ENCODE results near the gene KRTAP3-3. TPM values are rescaled to one million over a fixed set of nuclear protein-coding genes. Genes with fewer than 3 reads are reported as not detected.

Gene KRTAP3-3
- total RNA-seq, 2 donors from 2014 or later = not detected

GRCh38 chr17:41009301-41009760, 15.4 kb upstream of the KRTAP3-3 start:
- WGBS = 28% methylated on average over 4 of the region's 4 CpGs
- H3K27ac ChIP-seq = no peak overlapping the region
- no peaks in the 10 kb centered on the region for H3K4me1 ChIP-seq (replicated peaks)
- H3K27me3 ChIP-seq (replicated peaks; ENCODE audit: insufficient read depth) = no peaks in the 10 kb centered on the region
- H3K9me3 ChIP-seq = no peaks in the 10 kb centered on the region
- H3K36me3 ChIP-seq = no peaks in the 10 kb centered on the region
- intact Hi-C loops (cut with DNase I) = no loop called here
- TF ChIP-seq POLR2A (IDR thresholded peaks at IDR 0.05) (no peak), POLR2AphosphoS5 (IDR thresholded peaks at IDR 0.05) (peak; percentile 14)
- no peak overlapping the region for H3K4me3 ChIP-seq
- DNase-seq (ENCODE audit: low spot score) = no peak

GRCh38 chr17:41008811-41009210, 14.8 kb upstream of the KRTAP3-3 start, which contains the start of gene KRTAP3-1:
TSS of gene KRTAP3-1 (minus strand) at chr17:41009128. CDS start at chr17:41009074, 54 bp downstream.
- 73% methylated on average over 8 of the region's 8 CpGs for WGBS
- H3K4me1 ChIP-seq (replicated peaks) = no peaks in the 10 kb centered on the region
- intact Hi-C loops (cut with DNase I) = no loop called here
- no peaks in the 10 kb centered on the region for H3K27me3 ChIP-seq (replicated peaks; ENCODE audit: insufficient read depth)
- no peaks in the 10 kb centered on the region for H3K9me3 ChIP-seq
- no peak for TF ChIP-seq POLR2A (IDR thresholded peaks at IDR 0.05)
- TF ChIP-seq, protein P1, sequence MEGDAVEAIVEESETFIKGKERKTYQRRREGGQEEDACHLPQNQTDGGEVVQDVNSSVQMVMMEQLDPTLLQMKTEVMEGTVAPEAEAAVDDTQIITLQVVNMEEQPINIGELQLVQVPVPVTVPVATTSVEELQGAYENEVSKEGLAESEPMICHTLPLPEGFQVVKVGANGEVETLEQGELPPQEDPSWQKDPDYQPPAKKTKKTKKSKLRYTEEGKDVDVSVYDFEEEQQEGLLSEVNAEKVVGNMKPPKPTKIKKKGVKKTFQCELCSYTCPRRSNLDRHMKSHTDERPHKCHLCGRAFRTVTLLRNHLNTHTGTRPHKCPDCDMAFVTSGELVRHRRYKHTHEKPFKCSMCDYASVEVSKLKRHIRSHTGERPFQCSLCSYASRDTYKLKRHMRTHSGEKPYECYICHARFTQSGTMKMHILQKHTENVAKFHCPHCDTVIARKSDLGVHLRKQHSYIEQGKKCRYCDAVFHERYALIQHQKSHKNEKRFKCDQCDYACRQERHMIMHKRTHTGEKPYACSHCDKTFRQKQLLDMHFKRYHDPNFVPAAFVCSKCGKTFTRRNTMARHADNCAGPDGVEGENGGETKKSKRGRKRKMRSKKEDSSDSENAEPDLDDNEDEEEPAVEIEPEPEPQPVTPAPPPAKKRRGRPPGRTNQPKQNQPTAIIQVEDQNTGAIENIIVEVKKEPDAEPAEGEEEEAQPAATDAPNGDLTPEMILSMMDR (IDR thresholded peaks at IDR 0.05) = no peak
- no peak for TF ChIP-seq POLR2AphosphoS5 (IDR thresholded peaks at IDR 0.05)
- H3K4me3 ChIP-seq = no peak within 1 kb of the TSS
- H3K27ac ChIP-seq = no peak within 1 kb of the TSS
- DNase-seq (ENCODE audit: low spot score) = no peak
- no peaks in the 10 kb centered on the region for H3K36me3 ChIP-seq

- H3K36me3 ChIP-seq = no peaks in the 10 kb centered on the region
- H3K4me1 ChIP-seq (replicated peaks) = no peaks in the 10 kb centered on the region
- H3K27ac ChIP-seq = no peak overlapping the region
- intact Hi-C loops (cut with DNase I) = no loop called here
- TF ChIP-seq POLR2AphosphoS5 (IDR thresholded peaks at IDR 0.05) (no peak), POLR2A (IDR thresholded peaks at IDR 0.05) (no peak)
- TF ChIP-seq, protein P1 (IDR thresholded peaks at IDR 0.05) = no peak
- no peaks in the 10 kb centered on the region for H3K9me3 ChIP-seq
- no peak for DNase-seq (ENCODE audit: low spot score)
- no peaks in the 10 kb centered on the region for H3K27me3 ChIP-seq (replicated peaks; ENCODE audit: insufficient read depth)
- no peak overlapping the region for H3K4me3 ChIP-seq
- WGBS = 94% methylated on average over 3 of the region's 3 CpGs
These were observed 10.4 kb upstream of the KRTAP3-3 start for GRCh38 chr17:41004397-41004796.

DNA sequence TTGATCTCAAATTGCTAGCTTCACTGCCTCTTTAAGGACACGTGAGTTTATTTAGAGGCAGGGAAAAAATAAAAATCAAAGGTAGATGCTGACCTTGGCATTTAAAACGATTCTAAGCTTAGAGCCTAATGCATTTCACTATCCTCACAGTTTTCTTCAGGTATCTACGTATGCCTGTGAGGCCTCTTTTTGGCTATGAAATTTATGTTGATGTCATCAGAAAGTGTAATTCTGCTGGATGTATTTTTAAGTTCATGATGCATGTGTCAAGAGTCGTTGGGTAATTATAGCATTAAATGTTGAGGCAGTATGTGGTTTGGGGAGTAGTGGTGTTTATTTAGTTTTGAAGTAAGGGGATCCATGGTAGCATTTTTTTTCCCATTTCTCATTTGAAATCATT, 10.0 kb upstream of the KRTAP3-3 start:
- no peaks in the 10 kb centered on the region for H3K4me1 ChIP-seq (replicated peaks)
- WGBS = 62% methylated on average over 4 of the region's 4 CpGs
- no peaks in the 10 kb centered on the region for H3K9me3 ChIP-seq
- TF ChIP-seq, protein P1 (IDR thresholded peaks at IDR 0.05) = no peak
- TF ChIP-seq POLR2AphosphoS5 (IDR thresholded peaks at IDR 0.05) (no peak), POLR2A (IDR thresholded peaks at IDR 0.05) (no peak)
- no peaks in the 10 kb centered on the region for H3K36me3 ChIP-seq
- intact Hi-C loops (cut with DNase I) = no loop called here
- DNase-seq (ENCODE audit: low spot score) = no peak
- H3K4me3 ChIP-seq = no peak overlapping the region
- H3K27ac ChIP-seq = no peak overlapping the region
- no peaks in the 10 kb centered on the region for H3K27me3 ChIP-seq (replicated peaks; ENCODE audit: insufficient read depth)

- Histone ChIP-seq H3K4me1 (replicated peaks) (no peaks in the 10 kb centered on the region), H3K36me3 (no peaks in the 10 kb centered on the region), H3K27me3 (replicated peaks; ENCODE audit: insufficient read depth) (no peaks in the 10 kb centered on the region), H3K27ac (no peak overlapping the region), H3K9me3 (no peaks in the 10 kb centered on the region), H3K4me3 (no peak overlapping the region)
- DNase-seq (ENCODE audit: low spot score) = no peak
- intact Hi-C loops (cut with DNase I) = no loop called here
- no peak for TF ChIP-seq POLR2A (IDR thresholded peaks at IDR 0.05)
- no peak for TF ChIP-seq POLR2AphosphoS5 (IDR thresholded peaks at IDR 0.05)
- TF ChIP-seq, protein P1 (IDR thresholded peaks at IDR 0.05) = no peak
- WGBS = 82% methylated on average over 5 of the region's 5 CpGs
These were observed 8.8 kb upstream of the KRTAP3-3 start for GRCh38 chr17:41002814-41003213.

Data from prostate gland (tissue), 2 donors.